HL-60 (cell line): Measurements from ENCODE around the gene PRRX1.

Source experiments
- POLR2AphosphoS5 ChIP-seq: IDR thresholded peaks from 2 replicates; pipeline ENCODE4 v1.6.1; 2012; ENCODE audit warnings: low read depth
- TF ChIP-seq, protein P1 (sequence below): IDR thresholded peaks from one replicate; pipeline ENCODE4 v1.5.1; 2011; ENCODE audit warnings: low read length, control low read depth, inconsistent platforms; ENCODE audit not compliant: insufficient read depth

DNA sequence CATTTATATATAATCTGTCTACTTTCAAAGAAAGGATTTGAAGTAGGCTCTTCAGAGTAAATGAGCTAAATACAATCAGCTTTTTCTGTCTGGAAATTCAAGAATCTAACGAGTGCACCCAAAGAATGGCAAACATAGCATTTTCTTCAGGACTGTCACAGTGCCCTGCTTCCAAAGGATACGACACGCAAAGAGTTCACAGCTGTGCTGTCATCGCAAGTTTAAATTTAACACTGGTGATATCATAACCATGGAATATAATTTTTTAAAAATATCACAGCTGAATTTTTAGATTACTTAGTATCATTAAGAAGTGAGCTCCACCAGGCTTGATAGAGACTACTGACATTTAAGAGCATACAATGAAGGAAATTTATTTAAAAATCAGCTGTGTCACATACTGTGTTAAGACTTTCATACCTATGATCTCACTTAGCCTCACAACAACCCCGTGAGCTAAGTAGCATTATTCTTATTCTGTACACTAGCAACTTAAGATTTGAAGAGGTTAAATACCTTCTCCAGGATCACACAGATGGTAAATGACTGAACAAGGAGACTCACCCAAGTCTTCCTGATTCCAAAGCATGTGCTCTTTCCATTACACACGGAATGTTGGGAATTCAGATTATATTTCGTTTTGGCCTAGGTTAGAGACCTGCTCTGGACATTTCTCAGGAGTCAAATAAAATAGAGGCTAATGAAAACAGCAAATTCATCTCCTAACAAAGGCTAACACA, 46.2 kb upstream of the PRRX1 start:
- TF ChIP-seq, protein P1, sequence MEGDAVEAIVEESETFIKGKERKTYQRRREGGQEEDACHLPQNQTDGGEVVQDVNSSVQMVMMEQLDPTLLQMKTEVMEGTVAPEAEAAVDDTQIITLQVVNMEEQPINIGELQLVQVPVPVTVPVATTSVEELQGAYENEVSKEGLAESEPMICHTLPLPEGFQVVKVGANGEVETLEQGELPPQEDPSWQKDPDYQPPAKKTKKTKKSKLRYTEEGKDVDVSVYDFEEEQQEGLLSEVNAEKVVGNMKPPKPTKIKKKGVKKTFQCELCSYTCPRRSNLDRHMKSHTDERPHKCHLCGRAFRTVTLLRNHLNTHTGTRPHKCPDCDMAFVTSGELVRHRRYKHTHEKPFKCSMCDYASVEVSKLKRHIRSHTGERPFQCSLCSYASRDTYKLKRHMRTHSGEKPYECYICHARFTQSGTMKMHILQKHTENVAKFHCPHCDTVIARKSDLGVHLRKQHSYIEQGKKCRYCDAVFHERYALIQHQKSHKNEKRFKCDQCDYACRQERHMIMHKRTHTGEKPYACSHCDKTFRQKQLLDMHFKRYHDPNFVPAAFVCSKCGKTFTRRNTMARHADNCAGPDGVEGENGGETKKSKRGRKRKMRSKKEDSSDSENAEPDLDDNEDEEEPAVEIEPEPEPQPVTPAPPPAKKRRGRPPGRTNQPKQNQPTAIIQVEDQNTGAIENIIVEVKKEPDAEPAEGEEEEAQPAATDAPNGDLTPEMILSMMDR: no peak
- no peak for TF ChIP-seq POLR2AphosphoS5
